Muscle of back (tissue), 13 donors: ENCODE measurements around the gene CNBP. TPM values are rescaled to one million over a fixed set of nuclear protein-coding genes. Genes with fewer than 3 reads are reported as not detected.
A peak's percentile ranks its signal among the peaks of the same experiment; 100 is the strongest.
"Not testable (repeated sequence)": the region's sequence is repeated elsewhere in the genome, so short reads cannot be mapped to it uniquely, and the experiment has no call there.

Experiments used
- DNase-seq, 3 donors: peaks; one replicate each; pipeline versions ENCODE4 v3.0.0 to v3.0.0-alpha.2; 2013
- long read RNA-seq, 9 donors: transcript quantifications; one replicate each; lab custom pipeline, GENCODE V29; 2026
- polyA plus RNA-seq, 10 donors: library from polyadenylated mRNA; unstranded; fragments of 120-200 nt; gene quantifications; one replicate each; pipeline ENCODE4 v1.2.1, GENCODE V29; 2013; ENCODE audit not compliant: insufficient read length in 10 of 10

Gene CNBP
- polyA plus RNA-seq = 100 to 1,000 TPM; 298 to 344 (median 319) TPM
- long read RNA-seq, donor 1, transcript CNBP-207 (5 exons, 1,626 nt) = major isoform, 50 of 148 reads
- long read RNA-seq, donor 1, transcript CNBP-201 (5 exons, 1,664 nt) = minor isoform, 47 of 148 reads
- long read RNA-seq, donor 1, transcript CNBP-204 (5 exons, 1,641 nt) = minor isoform, 16 of 148 reads
- long read RNA-seq, donor 1, partial matches to known transcripts = 5 of 148 reads
- long read RNA-seq, donor 1, other reads (novel, unspliced or antisense) = 21 of 148 reads
- long read RNA-seq, donor 2, transcript CNBP-207 (5 exons, 1,626 nt) = major isoform, 49 of 121 reads
- long read RNA-seq, donor 2, transcript CNBP-201 (5 exons, 1,664 nt) = minor isoform, 45 of 121 reads
- long read RNA-seq, donor 2, transcript CNBP-204 (5 exons, 1,641 nt) = minor isoform, 9 of 121 reads
- long read RNA-seq, donor 2, partial matches to known transcripts = 0 of 121 reads
- long read RNA-seq, donor 2, other reads (novel, unspliced or antisense) = 11 of 121 reads
- long read RNA-seq, donor 3 = 0 reads
- long read RNA-seq, donor 4, transcript CNBP-207 (5 exons, 1,626 nt) = major isoform, 37 of 102 reads
- long read RNA-seq, donor 4, transcript CNBP-201 (5 exons, 1,664 nt) = minor isoform, 33 of 102 reads
- long read RNA-seq, donor 4, transcript CNBP-204 (5 exons, 1,641 nt) = minor isoform, 12 of 102 reads
- long read RNA-seq, donor 4, partial matches to known transcripts = 0 of 102 reads
- long read RNA-seq, donor 4, other reads (novel, unspliced or antisense) = 14 of 102 reads
- long read RNA-seq, donor 5, transcript CNBP-204 (5 exons, 1,641 nt) = minor isoform, 20 of 187 reads
- long read RNA-seq, donor 5, transcript CNBP-207 (5 exons, 1,626 nt) = major isoform, 71 of 187 reads
- long read RNA-seq, donor 5, transcript CNBP-201 (5 exons, 1,664 nt) = minor isoform, 69 of 187 reads
- long read RNA-seq, donor 5, partial matches to known transcripts = 21 of 187 reads
- long read RNA-seq, donor 5, other reads (novel, unspliced or antisense) = 0 of 187 reads
- long read RNA-seq, donor 6, transcript CNBP-204 (5 exons, 1,641 nt) = minor isoform, 22 of 172 reads
- long read RNA-seq, donor 6, transcript CNBP-201 (5 exons, 1,664 nt) = minor isoform, 56 of 172 reads
- long read RNA-seq, donor 6, transcript CNBP-207 (5 exons, 1,626 nt) = major isoform, 60 of 172 reads
- long read RNA-seq, donor 6, partial matches to known transcripts = 28 of 172 reads
- long read RNA-seq, donor 6, other reads (novel, unspliced or antisense) = 0 of 172 reads
- long read RNA-seq, donor 7, transcript CNBP-207 (5 exons, 1,626 nt) = minor isoform, 33 of 102 reads
- long read RNA-seq, donor 7, transcript CNBP-201 (5 exons, 1,664 nt) = major isoform, 34 of 102 reads
- long read RNA-seq, donor 7, transcript CNBP-204 (5 exons, 1,641 nt) = minor isoform, 13 of 102 reads
- long read RNA-seq, donor 7, partial matches to known transcripts = 0 of 102 reads
- long read RNA-seq, donor 7, other reads (novel, unspliced or antisense) = 14 of 102 reads
- long read RNA-seq, donor 8, transcript CNBP-207 (5 exons, 1,626 nt) = minor isoform, 31 of 99 reads
- long read RNA-seq, donor 8, transcript CNBP-204 (5 exons, 1,641 nt) = minor isoform, 8 of 99 reads
- long read RNA-seq, donor 8, transcript CNBP-201 (5 exons, 1,664 nt) = major isoform, 41 of 99 reads
- long read RNA-seq, donor 8, partial matches to known transcripts = 7 of 99 reads
- long read RNA-seq, donor 8, other reads (novel, unspliced or antisense) = 6 of 99 reads
- long read RNA-seq, donor 9, transcript CNBP-201 (5 exons, 1,664 nt) = major isoform, 9 of 23 reads
- long read RNA-seq, donor 9, transcript CNBP-207 (5 exons, 1,626 nt) = major isoform, 9 of 23 reads
- long read RNA-seq, donor 9, partial matches to known transcripts = 0 of 23 reads
- long read RNA-seq, donor 9, other reads (novel, unspliced or antisense) = 0 of 23 reads

- DNase-seq = peak; percentile 95 to 99 (median 97)
These were observed at the start of gene CNBP for GRCh38 chr3:129183569-129184395. Gene CNBP, minus strand, starts transcription at chr3:129183896. Its CDS starts 12,139 bp downstream, at chr3:129171757.

GRCh38 chr3:129231331-129232119 lies 47.8 kb upstream of the CNBP start:
- no peak for DNase-seq

GRCh38 chr3:129230311-129231019 lies 46.8 kb upstream of the CNBP start:
- DNase-seq = peak in 2 of 3 donors; percentile 29 to 40

- peak in 2 of 3 donors; percentile 26 to 43 for DNase-seq
These were observed 45.3 kb upstream of the CNBP start for GRCh38 chr3:129228891-129229585.

GRCh38 chr3:129226374-129226773 lies 42.7 kb upstream of the CNBP start:
- peak in 2 of 3 donors; percentile 33 to 61 for DNase-seq

DNA sequence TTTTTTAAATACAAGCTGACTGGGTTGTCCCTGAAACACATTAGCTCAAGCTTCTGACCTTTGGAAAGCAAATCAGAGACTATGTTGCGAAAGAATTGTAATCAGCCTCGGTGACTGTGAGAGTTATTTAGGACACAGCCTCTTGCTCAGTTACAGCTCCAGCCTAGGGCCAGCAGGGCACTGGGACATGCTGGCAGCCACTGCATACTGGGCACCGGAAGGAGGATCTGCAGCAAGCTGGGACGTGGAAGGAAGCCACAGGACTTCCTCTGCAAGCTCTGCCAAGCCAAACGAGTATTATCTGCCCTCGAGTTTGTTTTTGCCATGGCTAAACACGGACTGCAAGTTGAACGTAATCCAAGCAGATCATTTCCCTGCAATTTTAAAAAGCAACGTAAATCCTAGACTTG lies 41.3 kb upstream of the CNBP start:
- DNase-seq = peak in 1 of 3 donors; percentile 68

GRCh38 chr3:129224387-129224786 lies 40.7 kb upstream of the CNBP start:
- not testable (repeated sequence) for DNase-seq

DNA sequence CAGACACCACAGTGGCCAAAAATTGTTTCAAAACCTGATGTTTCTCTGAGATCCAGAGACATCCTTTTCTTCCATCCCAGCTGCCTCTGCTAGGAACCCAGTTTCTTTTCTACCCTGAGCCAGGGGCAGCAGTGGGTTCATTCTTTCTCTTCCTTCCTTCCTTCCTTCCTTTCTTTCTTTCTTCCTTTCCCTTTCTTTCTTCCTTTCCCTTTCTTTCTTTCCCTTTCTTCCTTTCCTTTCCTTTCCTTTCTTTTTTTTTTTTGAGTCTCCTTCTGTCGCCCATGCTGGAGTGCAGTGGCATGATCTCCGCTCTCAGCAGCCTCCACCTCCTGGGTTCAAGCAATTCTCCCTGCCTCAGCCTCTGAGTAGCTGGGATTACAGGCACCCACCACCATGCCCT lies 35.0 kb upstream of the CNBP start:
- DNase-seq = no peak

- no peak for DNase-seq
These were observed 29.5 kb upstream of the CNBP start for GRCh38 chr3:129213238-129213637.

DNA sequence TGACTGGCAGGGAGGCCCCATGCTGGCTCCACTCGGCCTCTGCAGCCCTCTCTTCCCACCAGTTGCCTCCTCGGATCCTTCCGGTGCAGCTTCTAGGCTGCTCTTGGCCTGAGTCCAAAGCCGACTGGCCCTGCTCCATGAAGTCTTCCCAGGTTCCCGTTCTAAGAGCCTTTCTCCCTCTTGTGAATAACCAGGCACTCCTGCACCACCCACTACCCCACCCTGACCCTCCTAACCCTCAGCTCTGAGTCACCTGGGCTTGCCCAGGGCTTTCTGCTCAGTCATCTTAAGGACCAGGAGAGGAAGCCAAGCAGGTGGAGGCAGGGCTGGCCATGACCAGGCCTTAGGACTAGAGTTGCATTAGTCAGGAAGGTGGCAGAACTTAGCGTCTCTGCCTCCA lies 28.1 kb upstream of the CNBP start:
- DNase-seq = peak in 1 of 3 donors; percentile 39

- no peak for DNase-seq
These were observed 27.6 kb upstream of the CNBP start for GRCh38 chr3:129211345-129211744.

GRCh38 chr3:129207479-129207878 lies 23.8 kb upstream of the CNBP start:
- peak in 1 of 3 donors; percentile 37 for DNase-seq

DNA sequence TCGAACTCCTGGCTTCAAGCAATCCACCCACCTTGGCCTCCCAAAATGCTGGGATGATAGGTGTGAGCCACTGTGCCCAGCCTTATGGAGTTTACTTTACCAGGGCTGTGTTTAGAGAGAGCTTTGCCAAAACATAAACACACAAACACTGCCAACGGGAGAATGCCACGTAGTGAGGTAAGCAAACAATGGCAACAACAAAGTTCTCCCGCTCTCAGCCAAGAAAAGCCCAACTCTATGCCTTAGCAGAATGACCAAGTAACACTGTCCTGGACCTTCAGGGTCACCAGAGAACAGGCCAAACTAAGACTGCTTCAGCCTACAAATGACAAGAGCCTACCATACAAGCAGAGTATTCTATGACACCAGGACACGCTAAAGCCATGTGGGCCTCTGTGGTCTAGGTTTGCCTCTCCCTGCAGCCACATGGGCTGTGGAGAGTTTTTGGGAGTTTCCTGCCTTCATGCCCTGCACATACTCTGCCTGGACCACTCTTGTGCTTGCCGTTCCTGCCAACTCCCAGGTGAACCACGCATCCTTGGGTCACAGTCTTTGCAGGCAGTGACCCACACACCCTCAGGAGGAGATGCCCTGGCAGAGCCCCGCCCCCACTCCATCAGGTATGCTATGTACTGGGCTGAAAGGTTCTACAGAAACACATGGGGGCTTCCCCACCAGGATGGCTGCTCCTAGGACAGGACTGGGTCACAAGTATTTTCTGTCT lies 21.6 kb upstream of the CNBP start:
- no peak for DNase-seq

DNA sequence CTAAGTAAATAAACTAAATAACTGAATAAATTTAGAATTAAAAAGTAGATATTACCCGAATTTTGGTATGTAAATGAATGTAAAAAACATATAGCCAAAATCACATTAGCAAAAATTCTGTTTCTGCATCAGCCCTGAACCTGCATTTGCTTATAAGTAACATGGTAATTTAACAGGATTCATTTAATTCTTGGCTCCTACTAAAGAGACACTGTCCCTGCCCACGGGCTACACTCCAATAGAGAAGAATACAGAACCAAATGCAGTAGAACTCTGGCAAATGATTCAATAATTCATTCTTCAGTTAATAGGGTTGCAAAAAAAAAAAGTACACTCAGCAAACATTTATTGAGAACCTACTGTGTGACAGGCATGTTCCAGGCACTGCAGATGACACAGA lies 20.8 kb upstream of the CNBP start:
- DNase-seq = no peak

- no peak for DNase-seq
These were observed 15.7 kb upstream of the CNBP start for GRCh38 chr3:129199366-129199765.

GRCh38 chr3:129197321-129197720 lies 13.6 kb upstream of the CNBP start:
- DNase-seq = no peak
